Neural progenitor cell (in vitro differentiated cells): Measurements from ENCODE around the gene SSBP4. TPM values are rescaled to one million over a fixed set of nuclear protein-coding genes. Genes with fewer than 3 reads are reported as not detected.

Source experiments
- DNase-seq: peaks from one replicate; pipeline ENCODE4 v3.0.0-alpha.2; 2016; ENCODE audit warnings: low spot score
- H2AFZ ChIP-seq: fragments of 200-600 bp; sonication (generic); replicated peaks from 2 replicates; pipeline ENCODE4 v1.6.1; 2016; ENCODE audit warnings: antibody characterized with exemption
- H3F3A ChIP-seq: fragments of 200-600 bp; sonication (generic); 2 replicates; pipeline ENCODE4 v1.6.1; 2016; ENCODE audit warnings: antibody characterized with exemption, low read depth
- H3K27ac ChIP-seq: fragments of 200-600 bp; sonication (generic); 2 replicates; pipeline ENCODE4 v1.5.1; 2016; ENCODE audit warnings: mild to moderate bottlenecking
- H3K27me3 ChIP-seq: fragments of 200-600 bp; sonication (generic); 2 replicates; pipeline ENCODE4 v1.6.1; 2016; ENCODE audit warnings: mild to moderate bottlenecking, moderate library complexity
- H3K36me3 ChIP-seq: fragments of 200-600 bp; sonication (generic); 2 replicates; pipeline ENCODE4 v1.5.1; 2016
- H3K4me1 ChIP-seq: fragments of 200-600 bp; sonication (generic); 2 replicates; pipeline ENCODE4 v1.6.1; 2016; ENCODE audit warnings: mixed run types
- H3K4me2 ChIP-seq: fragments of 200-600 bp; sonication (generic); 2 replicates; pipeline ENCODE4 v1.6.1; 2016
- H3K4me3 ChIP-seq: fragments of 200-600 bp; sonication (generic); 2 replicates; pipeline ENCODE4 v1.5.1; 2016
- H3K79me2 ChIP-seq: fragments of 200-600 bp; sonication (generic); 2 replicates; pipeline ENCODE4 v1.6.1; 2016; ENCODE audit warnings: low read depth
- H3K9ac ChIP-seq: fragments of 200-600 bp; sonication (generic); 2 replicates; pipeline ENCODE4 v1.6.1; 2016
- H3K9me3 ChIP-seq: fragments of 200-600 bp; sonication (generic); 2 replicates; pipeline ENCODE4 v1.5.1; 2016; ENCODE audit warnings: low read depth
- H4K20me1 ChIP-seq: fragments of 200-600 bp; sonication (generic); 2 replicates; pipeline ENCODE4 v1.6.1; 2016; ENCODE audit warnings: low read depth
- H3K27ac Mint-ChIP-seq: 3 replicates; pipeline ENCODE4 v1.8.0; 2021; ENCODE audit warnings: mixed read lengths
- H3K27me3 Mint-ChIP-seq: 2 replicates; pipeline ENCODE4 v1.8.0; 2022; ENCODE audit warnings: low read depth, mild to moderate bottlenecking, inconsistent platforms, moderate library complexity, mixed read lengths; ENCODE audit not compliant: insufficient read depth
- H3K36me3 Mint-ChIP-seq: 3 replicates; pipeline ENCODE4 v1.8.0; 2021; ENCODE audit warnings: mixed read lengths
- H3K4me1 Mint-ChIP-seq: 3 replicates; pipeline ENCODE4 v1.8.0; 2021; ENCODE audit warnings: mixed read lengths
- H3K4me3 Mint-ChIP-seq: 3 replicates; pipeline ENCODE4 v1.8.0; 2021; ENCODE audit warnings: mild to moderate bottlenecking, moderate library complexity, mixed read lengths
- H3K9me3 Mint-ChIP-seq: 3 replicates; pipeline ENCODE4 v1.8.0; 2020; ENCODE audit warnings: mixed read lengths
- CTCF ChIP-seq: fragments of 200-600 bp; sonication (generic); IDR thresholded peaks from 2 replicates; pipeline ENCODE4 v1.5.1; 2017; ENCODE audit warnings: antibody characterized with exemption, mild to moderate bottlenecking
- EZH2 ChIP-seq: fragments of 200-600 bp; sonication (generic); IDR thresholded peaks from 2 replicates; pipeline ENCODE4 v1.6.1; 2017; ENCODE audit warnings: antibody characterized with exemption, mild to moderate bottlenecking, moderate library complexity
- EZH2phosphoT487 ChIP-seq: fragments of 200-600 bp; sonication (generic); IDR thresholded peaks from 2 replicates; pipeline ENCODE4 v1.6.1; 2017; ENCODE audit warnings: antibody characterized with exemption
- total RNA-seq: library from RNA; depleted of rRNA; stranded (reverse); fragments of >200 nt; gene quantifications from 2 replicates; pipeline ENCODE4 v1.2.3, GENCODE V29; 2015; ENCODE audit warnings: low replicate concordance

The SSBP4 gene
- total RNA-seq, 1 donor from 2014 or later: 21.1 TPM

- Histone ChIP-seq H3K4me2 (peak overlapping the region; percentile 73), H3F3A (peaks cover 3% of the 10 kb centered on the region), H4K20me1 (no peaks in the 10 kb centered on the region), H3K36me3 (no peaks in the 10 kb centered on the region), H3K9ac (no peak overlapping the region), H3K4me3 (no peak overlapping the region), H3K79me2 (no peaks in the 10 kb centered on the region), H3K9me3 (no peaks in the 10 kb centered on the region), H3K27me3 (peaks cover 5% of the 10 kb centered on the region), H3K4me1 (peaks cover 6% of the 10 kb centered on the region), H3K27ac (no peak overlapping the region), H2AFZ (peak overlapping the region; percentile 72)
- no peak for TF ChIP-seq EZH2phosphoT487
- H3K27me3 Mint-ChIP-seq: peaks cover 8% of the 10 kb centered on the region
- H3K4me3 Mint-ChIP-seq: no peak overlapping the region
- DNase-seq: no peak
- no peaks in the 10 kb centered on the region for H3K9me3 Mint-ChIP-seq
- H3K36me3 Mint-ChIP-seq: no peaks in the 10 kb centered on the region
- H3K4me1 Mint-ChIP-seq: peaks cover 14% of the 10 kb centered on the region
- H3K27ac Mint-ChIP-seq: no peak overlapping the region
These were observed 22.5 kb upstream of the SSBP4 start for GRCh38 chr19:18396471-18397241.

GRCh38 chr19:18397242-18398202, 21.7 kb upstream of the SSBP4 start, which contains the start of gene LRRC25:
Gene LRRC25, minus strand, starts transcription at chr19:18397622. Its CDS starts 659 bp downstream, at chr19:18396963.
- peaks cover 5% of the 10 kb centered on the region for H3K27me3 ChIP-seq
- TF ChIP-seq EZH2phosphoT487 (no peak), CTCF (no peak), EZH2 (no peak)
- H3F3A ChIP-seq: peaks cover 3% of the 10 kb centered on the region
- Mint-ChIP-seq H3K4me3 (peak within 1 kb of the TSS; percentile 62), H3K9me3 (no peaks in the 10 kb centered on the region), H3K36me3 (no peaks in the 10 kb centered on the region), H3K4me1 (peaks cover 20% of the 10 kb centered on the region), H3K27ac (peak within 1 kb of the TSS; percentile 83), H3K27me3 (peaks cover 7% of the 10 kb centered on the region)
- DNase-seq: peak; percentile 91
- no peak within 1 kb of the TSS for H3K27ac ChIP-seq
- H3K4me2 ChIP-seq: peak within 1 kb of the TSS; percentile 73
- no peaks in the 10 kb centered on the region for H3K79me2 ChIP-seq
- peaks cover 6% of the 10 kb centered on the region for H3K4me1 ChIP-seq
- H3K9ac ChIP-seq: no peak within 1 kb of the TSS
- H3K36me3 ChIP-seq: no peaks in the 10 kb centered on the region
- H3K9me3 ChIP-seq: no peaks in the 10 kb centered on the region
- no peaks in the 10 kb centered on the region for H4K20me1 ChIP-seq
- H2AFZ ChIP-seq: peak within 1 kb of the TSS; percentile 72
- peak within 1 kb of the TSS; percentile 20 for H3K4me3 ChIP-seq

DNA sequence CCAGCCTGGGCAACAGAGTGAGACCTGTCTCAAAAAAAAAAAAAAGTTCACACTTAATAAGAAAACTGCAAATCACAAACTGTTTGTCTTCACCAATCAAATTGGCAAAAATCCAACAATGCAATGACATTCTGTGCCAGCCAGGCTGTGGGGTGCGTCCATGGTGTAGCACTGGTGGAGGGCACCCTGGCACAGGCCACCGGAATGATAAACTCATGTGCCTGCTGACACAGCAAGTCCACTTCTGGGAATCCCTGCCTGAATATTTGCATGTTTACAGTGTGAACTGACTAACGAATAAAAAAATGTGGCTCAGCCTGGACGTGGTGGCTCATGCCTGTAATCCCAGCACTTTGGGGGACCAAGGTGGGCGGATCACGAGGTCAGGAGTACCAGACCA, 20.2 kb upstream of the SSBP4 start:
- Histone ChIP-seq H3F3A (peaks cover 3% of the 10 kb centered on the region), H3K9me3 (no peaks in the 10 kb centered on the region), H3K4me2 (no peak overlapping the region), H2AFZ (no peak overlapping the region), H3K36me3 (no peaks in the 10 kb centered on the region), H3K79me2 (no peaks in the 10 kb centered on the region), H3K9ac (no peak overlapping the region), H3K27me3 (peaks cover 5% of the 10 kb centered on the region), H3K4me1 (peaks cover 6% of the 10 kb centered on the region), H3K4me3 (no peak overlapping the region), H3K27ac (no peak overlapping the region), H4K20me1 (no peaks in the 10 kb centered on the region)
- Mint-ChIP-seq H3K36me3 (no peaks in the 10 kb centered on the region), H3K4me1 (peaks cover 28% of the 10 kb centered on the region), H3K9me3 (no peaks in the 10 kb centered on the region), H3K27me3 (peaks cover 9% of the 10 kb centered on the region), H3K4me3 (no peak overlapping the region), H3K27ac (no peak overlapping the region)
- DNase-seq: no peak
- TF ChIP-seq EZH2phosphoT487 (no peak), CTCF (no peak), EZH2 (no peak)
